ENCODE measurements around the gene ASCC3.
"Not testable (repeated sequence)": the region's sequence is repeated elsewhere in the genome, so short reads cannot be mapped to it uniquely, and the experiment has no call there.

Gene ASCC3

GRCh38 chr6:100880853-100881706 is at the start of gene ASCC3:
Gene ASCC3 (minus strand): TSS chr6:100881329. CDS start chr6:100867997, 13,332 bp downstream.
- DNase-seq: peak; percentile 94

GRCh38 chr6:100925749-100926148 is 44.6 kb upstream of the ASCC3 start:
- DNase-seq: no peak

- DNase-seq: no peak
Observed at GRCh38 chr6:100924534-100925227, 43.6 kb upstream of the ASCC3 start.

GRCh38 chr6:100923481-100924165 is 42.5 kb upstream of the ASCC3 start:
- no peak for DNase-seq

- DNase-seq: no peak
Observed at GRCh38 chr6:100920028-100920605, 39.0 kb upstream of the ASCC3 start.

- DNase-seq: no peak
Observed at GRCh38 chr6:100918152-100918551, 37.0 kb upstream of the ASCC3 start.

- no peak for DNase-seq
Observed at GRCh38 chr6:100915876-100916275, 34.7 kb upstream of the ASCC3 start.

GRCh38 chr6:100913400-100914276 is 32.5 kb upstream of the ASCC3 start:
- no peak for DNase-seq

GRCh38 chr6:100906325-100906724 is 25.2 kb upstream of the ASCC3 start:
- no peak for DNase-seq

- DNase-seq: no peak
Observed at GRCh38 chr6:100905067-100905466, 23.9 kb upstream of the ASCC3 start.

- no peak for DNase-seq
Observed at GRCh38 chr6:100904316-100904715, 23.2 kb upstream of the ASCC3 start.

GRCh38 chr6:100901582-100901981 is 20.5 kb upstream of the ASCC3 start:
- DNase-seq: no peak

- no peak for DNase-seq
Observed at GRCh38 chr6:100899202-100899601, 18.1 kb upstream of the ASCC3 start.

GRCh38 chr6:100897671-100898070 is 16.5 kb upstream of the ASCC3 start:
- no peak for DNase-seq

- DNase-seq: no peak
Observed at GRCh38 chr6:100893743-100894142, 12.6 kb upstream of the ASCC3 start.

GRCh38 chr6:100892693-100893092 is 11.6 kb upstream of the ASCC3 start:
- peak; percentile 36 for DNase-seq

GRCh38 chr6:100892116-100892515 is 11.0 kb upstream of the ASCC3 start:
- DNase-seq: no peak

- DNase-seq: no peak
Observed at GRCh38 chr6:100891079-100891478, 9.9 kb upstream of the ASCC3 start.

GRCh38 chr6:100890646-100891045 is 9.5 kb upstream of the ASCC3 start:
- DNase-seq: not testable (repeated sequence)

- DNase-seq: no peak
Observed at GRCh38 chr6:100889351-100889750, 8.2 kb upstream of the ASCC3 start.

GRCh38 chr6:100886076-100886475 is 4.9 kb upstream of the ASCC3 start:
- no peak for DNase-seq

GRCh38 chr6:100883347-100883746 is 2.2 kb upstream of the ASCC3 start:
- no peak for DNase-seq

Data from left hindlimb (tissue), 1 donor.